HuH-7 (cell line): ENCODE results near the gene EFHD1.
A peak's percentile ranks its signal among the peaks of the same experiment; 100 is the strongest.
"Not testable (repeated sequence)": the region's sequence is repeated elsewhere in the genome, so short reads cannot be mapped to it uniquely, and the experiment has no call there.

ENCODE experiments used
- DNase-seq: peaks from one replicate; pipeline ENCODE4 v3.0.0; 2011; ENCODE audit warnings: low spot score

The EFHD1 gene

DNA sequence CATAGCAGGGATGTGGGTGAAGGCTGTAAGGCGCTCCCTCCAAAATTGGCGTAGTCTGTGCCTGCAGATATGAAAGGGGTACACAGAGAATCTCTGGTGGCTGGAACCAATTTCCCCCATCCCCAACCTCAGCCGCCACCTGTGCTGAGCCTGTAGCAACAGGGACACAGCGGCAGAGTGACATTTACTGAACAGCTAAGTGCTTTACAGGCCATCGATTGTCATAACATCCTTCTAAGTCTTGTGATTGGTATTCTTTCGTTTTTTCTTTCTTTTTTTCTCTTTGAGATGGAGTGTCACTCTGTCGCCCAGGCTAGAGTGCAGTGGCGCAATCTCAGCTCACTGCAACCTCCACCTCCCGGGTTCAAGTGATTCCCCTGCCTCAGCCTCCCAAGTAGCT, 12.2 kb upstream of the EFHD1 start:
- no peak for DNase-seq

- no peak for DNase-seq
These were observed 10.8 kb upstream of the EFHD1 start for GRCh38 chr2:232622563-232622962.

GRCh38 chr2:232623768-232624765, 9.3 kb upstream of the EFHD1 start:
- no peak for DNase-seq

- DNase-seq = no peak
These were observed 6.8 kb upstream of the EFHD1 start for GRCh38 chr2:232626584-232626983.

- DNase-seq = no peak
These were observed 4.8 kb upstream of the EFHD1 start for GRCh38 chr2:232628466-232629128.

GRCh38 chr2:232629129-232629475, 4.3 kb upstream of the EFHD1 start:
- no peak for DNase-seq

- DNase-seq = peak; percentile 37
These were observed 1.0 kb upstream of the EFHD1 start for GRCh38 chr2:232632229-232632903.

- peak; percentile 42 for DNase-seq
These were observed 446 bp upstream of the EFHD1 start for GRCh38 chr2:232632904-232633412.

GRCh38 chr2:232634206-232635150, 1.1 kb downstream of the EFHD1 start:
- DNase-seq = no peak

DNA sequence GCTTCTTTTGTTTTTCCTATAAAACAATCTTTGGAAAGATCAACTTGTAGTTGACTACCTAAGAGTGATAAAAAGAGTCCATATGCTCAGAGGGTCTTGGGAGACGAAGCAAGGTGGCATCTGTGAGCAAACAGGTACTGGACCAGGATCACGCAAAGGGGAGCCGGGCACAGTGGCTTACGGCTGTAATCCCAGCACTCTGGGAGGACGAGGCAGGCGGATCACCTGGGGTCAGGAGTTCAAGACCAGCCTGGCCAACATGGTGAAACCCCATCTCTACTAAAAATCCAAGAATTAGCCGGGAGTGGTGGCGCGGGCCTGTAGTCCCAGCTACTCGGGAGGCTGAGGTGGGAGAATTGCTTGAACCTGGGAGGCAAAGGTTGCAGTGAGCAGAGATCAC, 2.0 kb downstream of the EFHD1 start:
- DNase-seq = not testable (repeated sequence)

DNA sequence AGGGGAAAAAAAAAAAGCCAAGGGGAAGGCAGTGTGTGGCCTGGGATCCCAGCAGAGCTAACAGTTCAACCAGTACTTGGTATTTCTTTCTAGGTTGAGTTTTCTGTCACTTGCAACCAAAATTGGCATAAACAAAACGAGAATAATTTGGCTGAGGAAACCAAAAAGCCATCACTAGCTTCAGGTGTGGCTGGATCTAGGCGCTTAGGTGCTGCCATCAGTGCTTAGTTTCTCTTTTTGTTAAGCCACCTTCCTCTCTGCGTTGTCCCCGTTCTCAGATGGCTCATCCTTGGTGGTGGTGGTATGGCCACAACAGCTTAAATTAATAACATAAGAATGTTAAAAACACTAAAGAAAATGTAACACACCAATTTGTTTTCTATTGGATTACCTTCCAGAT, 2.4 kb downstream of the EFHD1 start:
- no peak for DNase-seq

DNA sequence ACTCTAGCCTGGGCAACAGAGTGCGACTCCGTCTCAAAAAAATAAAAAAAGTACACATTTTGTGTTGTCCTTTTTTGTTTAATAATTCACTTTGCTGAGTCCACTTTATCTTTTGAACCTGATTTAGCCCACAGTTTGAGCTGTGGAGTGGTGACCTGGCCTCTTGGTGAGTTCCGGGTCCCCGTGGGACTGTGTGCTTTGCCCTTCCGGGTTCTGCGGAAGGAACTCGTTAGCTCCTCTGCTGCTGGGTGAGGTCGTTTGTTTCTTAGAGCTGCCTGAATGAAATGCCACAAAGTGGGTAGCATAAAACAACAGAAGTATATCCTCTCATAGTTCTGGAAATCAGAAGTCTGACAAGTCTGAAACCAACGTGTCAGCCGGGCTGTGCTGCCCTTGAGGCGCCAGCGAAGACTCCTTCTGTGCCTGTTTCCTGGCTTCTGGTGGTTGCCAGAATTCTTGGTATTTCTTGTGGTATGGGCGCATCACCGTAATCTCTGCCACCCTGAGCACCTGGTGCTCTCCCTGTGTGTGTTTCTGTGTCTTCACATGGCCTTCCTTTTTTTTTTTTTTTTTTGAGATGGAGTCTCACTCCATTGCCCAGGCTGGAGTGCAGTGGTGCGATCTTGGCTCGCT, 3.5 kb downstream of the EFHD1 start:
- no peak for DNase-seq

DNA sequence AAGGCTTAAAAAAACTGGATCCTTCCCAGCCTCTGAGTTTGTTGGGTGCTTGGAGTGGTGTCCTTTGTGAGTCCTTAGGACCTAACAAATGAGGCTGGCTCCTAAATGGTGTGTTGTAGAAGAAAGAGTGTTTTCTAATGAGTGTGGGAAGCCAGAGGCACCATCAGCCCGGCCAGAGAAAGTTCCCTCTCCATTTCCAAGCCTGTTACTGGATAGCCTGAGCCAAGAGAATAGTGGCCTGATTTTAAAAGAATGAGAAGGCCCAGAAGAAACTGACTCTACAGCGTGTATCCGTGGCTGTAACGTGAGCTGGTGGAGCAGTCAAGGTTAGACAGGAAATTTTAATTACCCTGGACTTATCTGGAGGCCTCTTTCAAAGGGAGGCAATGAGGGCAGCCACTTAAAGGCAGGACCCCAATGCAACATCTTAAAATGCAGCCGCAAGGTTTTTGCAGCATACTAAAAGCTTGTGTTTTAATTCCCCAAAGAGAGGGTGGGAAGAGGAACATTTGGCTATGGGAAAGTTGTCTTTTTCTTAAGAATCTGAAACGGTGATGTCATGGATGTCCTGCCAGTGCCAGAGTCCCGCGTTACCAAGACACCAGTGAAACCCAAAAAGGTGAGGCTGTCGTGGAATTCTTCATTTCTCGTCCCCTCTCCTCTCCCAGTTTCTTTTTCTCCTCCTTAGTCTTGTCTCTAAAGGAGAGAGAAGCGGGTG, 4.6 kb downstream of the EFHD1 start:
- no peak for DNase-seq

DNA sequence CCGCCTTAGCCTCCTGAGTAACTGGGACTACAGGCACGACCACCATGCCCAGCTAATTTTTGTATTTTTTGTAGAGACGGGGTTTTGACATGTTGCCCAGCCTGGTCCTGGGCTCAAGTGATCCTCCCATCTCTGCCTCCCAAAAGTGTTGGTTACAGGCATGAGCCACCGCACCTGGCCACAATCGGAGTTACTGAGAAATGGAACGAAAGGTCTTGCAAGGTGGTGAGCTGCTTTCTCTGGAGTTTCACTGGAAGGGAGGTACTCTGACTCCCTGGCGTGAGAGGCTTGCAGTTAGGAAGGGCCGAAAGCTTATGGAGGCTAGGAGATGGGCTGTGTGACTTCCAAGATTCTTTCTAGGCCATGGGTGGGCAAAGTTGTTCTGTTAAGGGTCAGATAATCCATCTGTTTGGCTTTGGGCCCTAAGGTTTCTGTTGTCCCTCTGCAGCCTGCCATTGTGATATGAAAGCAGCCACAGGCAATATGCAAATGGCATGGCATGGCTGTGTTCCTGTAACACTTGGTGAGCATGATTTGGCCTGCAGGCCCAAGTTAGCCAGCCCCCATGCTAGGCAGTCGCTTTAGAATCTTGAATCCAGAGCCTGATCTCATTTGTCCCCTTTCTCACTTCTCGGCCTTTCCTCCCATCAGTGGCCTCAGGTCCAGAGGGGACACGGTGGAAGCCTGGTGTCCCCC, 7.9 kb downstream of the EFHD1 start:
- DNase-seq = no peak

- DNase-seq = no peak
These were observed 9.7 kb downstream of the EFHD1 start for GRCh38 chr2:232643147-232643425.

DNA sequence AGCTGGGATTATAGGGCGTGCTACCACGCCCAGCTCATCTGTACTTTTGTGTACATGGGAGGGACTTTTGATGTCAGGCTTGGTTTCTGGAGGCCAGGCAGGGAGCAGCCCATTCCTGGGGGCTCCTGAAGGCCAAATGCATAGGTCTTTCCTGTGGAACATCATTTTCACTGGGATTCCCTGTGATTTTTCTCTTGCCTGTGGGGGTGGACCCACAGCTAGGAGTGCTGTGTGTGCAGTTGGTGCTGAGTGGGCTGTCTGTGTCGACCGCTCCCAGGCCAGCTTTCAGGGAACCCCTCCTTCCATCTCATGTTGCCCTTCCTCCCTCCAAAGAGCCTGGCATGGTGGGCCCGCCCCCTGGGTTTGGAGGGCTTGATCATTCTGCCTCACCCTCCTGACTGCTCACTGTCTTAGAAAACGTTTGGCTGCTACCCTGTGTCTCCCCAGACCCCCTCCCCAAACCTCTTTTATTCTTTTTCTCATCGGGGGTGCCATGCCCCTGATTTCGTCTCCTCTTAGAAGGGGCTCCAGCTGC, 10.5 kb downstream of the EFHD1 start:
- no peak for DNase-seq

- no peak for DNase-seq
These were observed 11.7 kb downstream of the EFHD1 start for GRCh38 chr2:232645061-232645460.

- DNase-seq = no peak
These were observed 13.3 kb downstream of the EFHD1 start for GRCh38 chr2:232646726-232647125.

DNA sequence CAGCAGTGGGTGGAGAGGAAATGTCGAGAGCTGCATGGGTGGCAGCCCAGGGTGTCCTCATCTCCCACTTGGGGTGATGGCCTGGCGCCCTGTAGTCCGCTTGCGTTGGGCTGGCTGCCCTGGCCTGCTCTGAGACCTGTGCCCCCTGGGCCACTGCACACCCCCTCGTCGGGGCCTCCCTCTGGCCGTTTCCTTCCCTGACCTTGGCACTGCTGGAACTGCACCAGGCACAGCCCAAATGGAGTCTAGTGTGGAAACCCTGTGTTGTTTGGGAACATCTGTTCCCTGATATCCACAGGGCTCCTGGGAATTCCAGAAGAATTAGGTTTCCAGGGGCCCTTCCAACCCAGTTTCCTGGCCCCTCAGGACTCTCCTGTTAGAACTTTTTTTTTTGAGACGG, 13.9 kb downstream of the EFHD1 start:
- DNase-seq = no peak

GRCh38 chr2:232649033-232649432, 15.6 kb downstream of the EFHD1 start:
- DNase-seq = no peak
